GM20000 (cell line): Measurements from ENCODE around the gene RAPH1.
A peak's percentile ranks its signal among the peaks of the same experiment; 100 is the strongest.

Experiments used
- DNase-seq: peaks from one replicate; pipeline ENCODE4 v3.0.0; 2012; ENCODE audit warnings: low spot score
- TF ChIP-seq, protein P1 (sequence below): IDR thresholded peaks from 2 replicates; pipeline ENCODE4 v1.5.1; 2012; ENCODE audit warnings: mild to moderate bottlenecking, control low read depth; ENCODE audit errors: extremely low read depth, missing control alignments

Gene RAPH1, protein sequence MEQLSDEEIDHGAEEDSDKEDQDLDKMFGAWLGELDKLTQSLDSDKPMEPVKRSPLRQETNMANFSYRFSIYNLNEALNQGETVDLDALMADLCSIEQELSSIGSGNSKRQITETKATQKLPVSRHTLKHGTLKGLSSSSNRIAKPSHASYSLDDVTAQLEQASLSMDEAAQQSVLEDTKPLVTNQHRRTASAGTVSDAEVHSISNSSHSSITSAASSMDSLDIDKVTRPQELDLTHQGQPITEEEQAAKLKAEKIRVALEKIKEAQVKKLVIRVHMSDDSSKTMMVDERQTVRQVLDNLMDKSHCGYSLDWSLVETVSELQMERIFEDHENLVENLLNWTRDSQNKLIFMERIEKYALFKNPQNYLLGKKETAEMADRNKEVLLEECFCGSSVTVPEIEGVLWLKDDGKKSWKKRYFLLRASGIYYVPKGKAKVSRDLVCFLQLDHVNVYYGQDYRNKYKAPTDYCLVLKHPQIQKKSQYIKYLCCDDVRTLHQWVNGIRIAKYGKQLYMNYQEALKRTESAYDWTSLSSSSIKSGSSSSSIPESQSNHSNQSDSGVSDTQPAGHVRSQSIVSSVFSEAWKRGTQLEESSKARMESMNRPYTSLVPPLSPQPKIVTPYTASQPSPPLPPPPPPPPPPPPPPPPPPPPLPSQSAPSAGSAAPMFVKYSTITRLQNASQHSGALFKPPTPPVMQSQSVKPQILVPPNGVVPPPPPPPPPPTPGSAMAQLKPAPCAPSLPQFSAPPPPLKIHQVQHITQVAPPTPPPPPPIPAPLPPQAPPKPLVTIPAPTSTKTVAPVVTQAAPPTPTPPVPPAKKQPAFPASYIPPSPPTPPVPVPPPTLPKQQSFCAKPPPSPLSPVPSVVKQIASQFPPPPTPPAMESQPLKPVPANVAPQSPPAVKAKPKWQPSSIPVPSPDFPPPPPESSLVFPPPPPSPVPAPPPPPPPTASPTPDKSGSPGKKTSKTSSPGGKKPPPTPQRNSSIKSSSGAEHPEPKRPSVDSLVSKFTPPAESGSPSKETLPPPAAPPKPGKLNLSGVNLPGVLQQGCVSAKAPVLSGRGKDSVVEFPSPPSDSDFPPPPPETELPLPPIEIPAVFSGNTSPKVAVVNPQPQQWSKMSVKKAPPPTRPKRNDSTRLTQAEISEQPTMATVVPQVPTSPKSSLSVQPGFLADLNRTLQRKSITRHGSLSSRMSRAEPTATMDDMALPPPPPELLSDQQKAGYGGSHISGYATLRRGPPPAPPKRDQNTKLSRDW

DNA sequence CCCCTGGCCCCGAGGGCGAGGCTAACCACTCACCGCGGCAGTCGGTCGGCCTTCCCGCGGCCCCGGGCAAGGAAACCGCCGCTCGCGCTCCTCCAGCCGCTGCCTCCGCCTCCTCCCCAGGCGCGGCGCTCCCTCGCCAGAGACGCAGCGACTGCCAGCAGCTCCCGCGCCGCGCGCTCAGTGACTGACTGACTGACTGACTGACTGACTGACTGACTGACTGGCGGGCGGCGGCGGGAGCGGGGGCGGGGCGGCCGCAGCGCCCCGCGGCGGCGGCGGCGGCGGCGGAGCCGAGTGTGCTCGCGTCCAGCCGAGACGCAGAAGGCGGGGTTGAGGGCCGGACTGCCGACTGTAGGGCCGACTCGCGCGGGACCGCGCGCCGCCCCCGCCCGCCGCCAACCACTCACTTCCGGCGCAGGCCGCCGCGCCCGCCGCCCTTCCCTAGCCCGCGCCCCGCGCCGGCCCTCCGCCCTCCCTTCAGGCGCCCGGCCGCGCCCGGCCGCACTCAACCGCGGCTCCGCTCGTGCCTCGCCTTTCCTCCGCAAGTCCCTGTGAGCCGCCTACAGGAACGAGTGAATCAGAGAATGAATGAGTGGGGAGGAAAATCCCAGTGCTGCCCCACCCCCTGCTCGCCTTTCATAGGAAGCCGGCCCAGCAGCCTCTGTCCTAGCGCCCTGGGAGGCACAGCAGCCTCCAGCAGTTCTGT is at the start of gene RAPH1:
RAPH1 (minus strand) TSS at position 224 of the 706 bp plus-strand sequence. CDS start 39,948 bp downstream, outside the sequence.
- peak; percentile 89 for DNase-seq
- TF ChIP-seq, protein P1, sequence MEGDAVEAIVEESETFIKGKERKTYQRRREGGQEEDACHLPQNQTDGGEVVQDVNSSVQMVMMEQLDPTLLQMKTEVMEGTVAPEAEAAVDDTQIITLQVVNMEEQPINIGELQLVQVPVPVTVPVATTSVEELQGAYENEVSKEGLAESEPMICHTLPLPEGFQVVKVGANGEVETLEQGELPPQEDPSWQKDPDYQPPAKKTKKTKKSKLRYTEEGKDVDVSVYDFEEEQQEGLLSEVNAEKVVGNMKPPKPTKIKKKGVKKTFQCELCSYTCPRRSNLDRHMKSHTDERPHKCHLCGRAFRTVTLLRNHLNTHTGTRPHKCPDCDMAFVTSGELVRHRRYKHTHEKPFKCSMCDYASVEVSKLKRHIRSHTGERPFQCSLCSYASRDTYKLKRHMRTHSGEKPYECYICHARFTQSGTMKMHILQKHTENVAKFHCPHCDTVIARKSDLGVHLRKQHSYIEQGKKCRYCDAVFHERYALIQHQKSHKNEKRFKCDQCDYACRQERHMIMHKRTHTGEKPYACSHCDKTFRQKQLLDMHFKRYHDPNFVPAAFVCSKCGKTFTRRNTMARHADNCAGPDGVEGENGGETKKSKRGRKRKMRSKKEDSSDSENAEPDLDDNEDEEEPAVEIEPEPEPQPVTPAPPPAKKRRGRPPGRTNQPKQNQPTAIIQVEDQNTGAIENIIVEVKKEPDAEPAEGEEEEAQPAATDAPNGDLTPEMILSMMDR = no peak

DNA sequence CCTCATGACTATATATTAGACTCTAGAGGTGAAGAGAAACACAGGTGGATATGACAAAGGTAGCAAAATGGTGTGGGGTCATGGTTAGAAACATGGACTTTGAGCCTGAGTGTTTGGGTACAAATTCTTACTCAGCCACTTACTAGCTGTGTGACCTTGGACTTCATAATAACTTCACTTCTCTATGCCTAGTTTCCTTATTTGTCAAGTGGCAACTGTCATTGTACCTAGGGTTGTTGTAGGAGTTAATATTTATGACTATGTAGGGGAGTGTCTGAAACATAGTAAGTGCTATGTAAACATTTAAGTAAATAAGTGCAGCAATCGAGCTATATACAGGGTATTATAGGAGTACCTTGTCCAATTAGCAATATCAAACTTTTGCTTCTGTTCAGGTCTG is 49.7 kb upstream of the RAPH1 start:
- TF ChIP-seq, protein P1 = no peak
- no peak for DNase-seq

DNA sequence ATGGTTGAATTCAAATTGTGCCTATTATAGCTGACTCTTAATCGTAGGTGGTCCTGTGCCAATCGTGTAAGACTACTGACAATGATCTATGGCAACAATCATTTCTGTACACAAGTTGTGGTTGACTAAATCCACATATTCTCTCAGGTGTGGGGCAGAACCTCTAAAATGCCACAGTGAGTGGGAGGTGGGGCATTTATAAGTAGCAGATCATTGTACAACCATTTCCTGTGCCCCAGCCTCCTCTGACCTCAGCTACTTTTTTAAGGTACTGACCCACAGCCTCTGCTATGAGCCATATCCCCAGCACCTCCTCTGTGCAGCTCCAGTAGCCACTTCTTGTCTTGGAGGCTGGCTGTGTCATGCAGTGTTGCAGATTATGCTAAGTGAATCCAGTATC is 48.6 kb upstream of the RAPH1 start:
- peak; percentile 8 for DNase-seq
- TF ChIP-seq, protein P1 = no peak

DNA sequence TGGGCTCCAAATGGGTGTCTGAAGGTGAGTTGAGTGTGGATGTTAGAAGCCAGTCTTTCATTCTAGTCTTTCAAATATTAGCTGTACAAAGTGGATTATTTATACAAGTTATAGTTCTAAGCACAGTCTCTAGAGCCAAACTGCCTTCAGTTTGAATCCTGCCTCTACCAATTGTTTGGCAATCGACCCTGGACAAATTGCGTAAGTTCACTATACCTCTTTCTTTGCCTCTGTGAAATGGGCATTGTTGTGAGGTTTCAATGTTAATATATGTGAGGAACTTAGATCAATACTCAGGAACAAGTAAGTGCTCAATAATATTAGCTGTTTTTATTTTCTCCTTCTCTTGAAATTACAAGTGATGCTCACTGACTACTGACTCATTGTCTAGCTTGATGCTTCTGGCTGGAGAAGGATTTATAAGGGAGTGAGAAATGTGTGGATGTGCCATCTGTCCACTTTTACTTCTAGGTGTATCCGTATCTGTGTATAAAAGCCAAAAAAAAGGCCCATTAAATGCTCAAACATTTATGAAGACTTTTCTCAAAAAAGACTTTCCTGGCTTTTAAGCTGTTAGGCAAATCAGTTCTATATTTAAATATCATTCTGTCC is 48.1 kb upstream of the RAPH1 start:
- TF ChIP-seq, protein P1 = no peak
- DNase-seq = no peak

DNA sequence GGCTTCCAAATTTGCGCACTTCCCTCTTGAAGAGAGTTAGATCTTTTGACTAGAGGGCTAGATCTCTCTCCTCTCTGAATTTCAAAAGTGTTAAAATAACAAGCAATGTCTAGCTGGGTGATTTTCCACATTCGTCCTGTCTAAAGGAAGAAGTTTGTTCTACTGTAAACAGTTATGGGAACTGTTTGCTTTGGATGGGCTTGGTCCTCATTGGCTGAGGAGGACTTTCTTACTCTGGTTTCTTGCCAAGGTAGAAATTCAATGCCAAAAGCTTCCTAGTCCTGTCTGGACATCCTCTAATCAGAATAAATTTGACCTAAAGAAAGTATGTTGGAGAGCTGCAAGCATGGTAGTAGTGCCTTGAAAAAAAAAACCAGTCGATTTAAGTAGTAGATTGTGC is 47.4 kb upstream of the RAPH1 start:
- TF ChIP-seq, protein P1 = no peak
- no peak for DNase-seq

DNA sequence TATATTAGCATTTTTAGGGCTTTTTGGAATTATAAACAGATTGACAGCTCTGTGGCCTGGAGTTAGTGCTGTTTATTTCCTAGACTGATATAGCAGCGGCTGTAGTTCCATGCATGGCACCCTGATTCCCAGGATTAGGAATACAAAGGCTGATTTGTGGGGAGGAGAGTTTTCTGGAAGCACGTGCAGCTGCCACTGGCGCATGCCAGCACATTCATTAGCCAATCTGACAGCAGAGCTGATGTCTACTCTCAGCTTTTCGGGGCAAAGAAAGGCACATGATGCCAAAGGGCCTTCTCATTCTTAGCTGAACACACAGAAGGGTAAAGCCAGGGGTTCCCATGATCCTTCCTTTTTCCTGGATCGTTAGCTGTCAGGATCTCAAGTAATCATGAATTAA is 45.7 kb upstream of the RAPH1 start:
- DNase-seq = no peak
- TF ChIP-seq, protein P1 = no peak
